Measurements from ENCODE around the gene DNAL1.

The DNAL1 gene

DNA sequence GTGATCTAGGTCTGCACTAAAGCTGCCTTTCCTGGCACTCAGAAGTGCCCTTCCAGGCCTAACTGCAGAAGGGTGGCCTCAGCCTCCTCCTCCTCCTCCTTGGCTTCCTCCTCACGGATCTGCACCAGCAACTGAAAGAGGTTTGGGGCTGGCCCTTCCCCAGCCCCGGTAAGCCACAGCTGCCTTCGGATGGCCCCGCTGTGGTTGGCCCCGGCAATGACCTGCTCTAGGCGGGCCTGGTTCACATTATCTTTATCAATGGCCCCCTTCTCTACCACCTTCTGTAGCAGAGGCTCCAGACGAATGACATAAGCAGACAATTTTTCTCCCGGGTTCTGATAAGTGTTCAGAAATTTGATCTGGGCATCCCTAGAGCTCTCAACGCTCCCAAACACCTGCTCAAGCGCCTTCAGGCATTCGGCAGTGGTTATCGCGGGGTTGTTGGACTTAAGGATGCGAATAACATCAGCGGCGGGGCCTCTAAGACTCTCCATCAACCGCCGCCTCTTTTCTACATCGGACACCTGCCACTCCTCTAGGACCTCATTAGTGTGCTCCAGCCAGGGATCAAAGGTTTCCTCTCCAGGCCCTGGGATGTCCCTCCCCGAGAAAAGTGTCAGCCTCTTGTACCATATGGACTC, 67.9 kb downstream of the DNAL1 start:
- DNase-seq (ENCODE audit: low read depth): no peak
- TF ChIP-seq, protein P1, sequence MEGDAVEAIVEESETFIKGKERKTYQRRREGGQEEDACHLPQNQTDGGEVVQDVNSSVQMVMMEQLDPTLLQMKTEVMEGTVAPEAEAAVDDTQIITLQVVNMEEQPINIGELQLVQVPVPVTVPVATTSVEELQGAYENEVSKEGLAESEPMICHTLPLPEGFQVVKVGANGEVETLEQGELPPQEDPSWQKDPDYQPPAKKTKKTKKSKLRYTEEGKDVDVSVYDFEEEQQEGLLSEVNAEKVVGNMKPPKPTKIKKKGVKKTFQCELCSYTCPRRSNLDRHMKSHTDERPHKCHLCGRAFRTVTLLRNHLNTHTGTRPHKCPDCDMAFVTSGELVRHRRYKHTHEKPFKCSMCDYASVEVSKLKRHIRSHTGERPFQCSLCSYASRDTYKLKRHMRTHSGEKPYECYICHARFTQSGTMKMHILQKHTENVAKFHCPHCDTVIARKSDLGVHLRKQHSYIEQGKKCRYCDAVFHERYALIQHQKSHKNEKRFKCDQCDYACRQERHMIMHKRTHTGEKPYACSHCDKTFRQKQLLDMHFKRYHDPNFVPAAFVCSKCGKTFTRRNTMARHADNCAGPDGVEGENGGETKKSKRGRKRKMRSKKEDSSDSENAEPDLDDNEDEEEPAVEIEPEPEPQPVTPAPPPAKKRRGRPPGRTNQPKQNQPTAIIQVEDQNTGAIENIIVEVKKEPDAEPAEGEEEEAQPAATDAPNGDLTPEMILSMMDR (IDR thresholded peaks at IDR 0.05; ENCODE audit: control insufficient read depth, extremely low read depth, insufficient read depth): no peak
- H3K4me3 ChIP-seq (ENCODE audit: low read depth, low read length): peak overlapping the region; percentile 62

- peak overlapping the region; percentile 62 for H3K4me3 ChIP-seq (ENCODE audit: low read depth, low read length)
- TF ChIP-seq, protein P1 (IDR thresholded peaks at IDR 0.05; ENCODE audit: control insufficient read depth, extremely low read depth, insufficient read depth): no peak
- no peak for DNase-seq (ENCODE audit: low read depth)
Measured at GRCh38 chr14:73713206-73713802, 68.5 kb downstream of the DNAL1 start.

GRCh38 chr14:73713803-73714655, 69.2 kb downstream of the DNAL1 start, which contains the start of gene PNMA1:
Gene PNMA1 (minus strand): TSS chr14:73714384. CDS start chr14:73713639, 745 bp downstream.
- H3K4me3 ChIP-seq (ENCODE audit: low read depth, low read length): peak within 1 kb of the TSS; percentile 62
- TF ChIP-seq, protein P1 (IDR thresholded peaks at IDR 0.05; ENCODE audit: control insufficient read depth, extremely low read depth, insufficient read depth): no peak
- no peak for DNase-seq (ENCODE audit: low read depth)

DNA sequence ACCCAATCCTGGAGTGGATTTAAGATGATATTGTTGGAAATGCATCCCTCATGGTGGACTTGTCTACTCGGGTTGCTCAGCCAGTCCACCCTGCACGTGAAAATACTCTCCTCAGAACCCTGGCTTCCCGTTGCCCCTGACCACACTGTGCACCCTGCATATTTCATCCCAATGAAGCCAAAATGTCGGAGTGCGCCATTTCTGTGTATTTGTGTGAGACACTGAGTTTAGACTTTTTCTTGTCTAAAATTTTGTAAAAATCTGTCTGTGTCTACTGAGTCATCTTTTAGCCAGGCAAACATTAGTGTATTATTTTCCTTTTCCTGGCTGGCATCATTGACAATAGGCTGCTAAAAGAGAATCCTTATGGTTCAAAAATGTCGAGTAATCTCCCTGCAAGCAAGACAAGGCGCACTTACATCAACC, 69.9 kb downstream of the DNAL1 start:
- TF ChIP-seq, protein P1 (IDR thresholded peaks at IDR 0.05; ENCODE audit: control insufficient read depth, extremely low read depth, insufficient read depth): no peak
- no peak for DNase-seq (ENCODE audit: low read depth)
- H3K4me3 ChIP-seq (ENCODE audit: low read depth, low read length): peak overlapping the region; percentile 62

DNA sequence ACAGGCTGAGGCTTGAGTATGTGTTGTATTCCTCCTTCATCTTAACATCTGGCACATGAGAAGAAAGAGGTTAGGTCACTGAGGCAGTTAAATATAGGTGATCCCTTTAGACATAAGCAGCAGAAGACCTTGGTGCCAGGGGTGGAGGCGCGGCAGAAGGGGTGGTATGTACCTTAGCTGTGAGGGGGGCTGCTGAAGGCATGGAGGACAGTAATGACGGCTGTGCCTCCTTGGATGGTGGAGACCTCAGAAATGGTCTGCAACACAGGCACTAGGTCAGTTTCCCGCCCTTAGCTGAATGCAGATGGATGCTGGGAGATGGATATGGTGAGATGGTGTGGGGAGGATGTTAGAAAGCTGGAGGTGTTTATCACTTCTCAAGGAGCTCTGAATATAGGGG, 70.9 kb downstream of the DNAL1 start:
- no peak for DNase-seq (ENCODE audit: low read depth)
- no peak overlapping the region for H3K4me3 ChIP-seq (ENCODE audit: low read depth, low read length)
- TF ChIP-seq, protein P1 (IDR thresholded peaks at IDR 0.05; ENCODE audit: control insufficient read depth, extremely low read depth, insufficient read depth): no peak

GRCh38 chr14:73717266-73717665, 72.5 kb downstream of the DNAL1 start:
- no peak overlapping the region for H3K4me3 ChIP-seq (ENCODE audit: low read depth, low read length)
- DNase-seq (ENCODE audit: low read depth): no peak
- TF ChIP-seq, protein P1 (IDR thresholded peaks at IDR 0.05; ENCODE audit: control insufficient read depth, extremely low read depth, insufficient read depth): no peak

Data from LNCaP clone FGC (cell line).